Neutrophil (primary cell): Measurements from ENCODE around the gene ZNF778.

Experiments used
- H3K27ac ChIP-seq: fragments of 200-600 bp; sonication (generic); 2 replicates; pipeline ENCODE4 v1.5.1; 2016; ENCODE audit warnings: mild to moderate bottlenecking, moderate library complexity
- H3K27me3 ChIP-seq: fragments of 200-600 bp; sonication (generic); 2 replicates; pipeline ENCODE4 v1.6.0; 2016; ENCODE audit warnings: mild to moderate bottlenecking
- H3K36me3 ChIP-seq: fragments of 200-600 bp; sonication (generic); 2 replicates; pipeline ENCODE4 v1.5.1; 2017
- H3K4me1 ChIP-seq, 2 experiments: fragments of 200-600 bp in 1 of 2; sonication (generic) in 1 of 2; 1 replicate in 1 of 2; 2 replicates in 1 of 2; pipeline versions ENCODE4 v1.5.1 to v1.6.1; 2013 to 2016; ENCODE audit warnings: low read depth in 1 of 2, low read length in 1 of 2, mild to moderate bottlenecking in 1 of 2, moderate library complexity in 1 of 2; ENCODE audit not compliant: control insufficient read depth in 1 of 2, insufficient read depth in 1 of 2
- H3K4me3 ChIP-seq, 2 experiments: fragments of 200-600 bp in 1 of 2; sonication (generic) in 1 of 2; 1 replicate in 1 of 2; 2 replicates in 1 of 2; pipeline ENCODE4 v1.5.1; 2013 to 2016; ENCODE audit warnings: low read depth in 1 of 2, low read length in 1 of 2, mild to moderate bottlenecking in 1 of 2, moderate library complexity in 1 of 2
- H3K9me3 ChIP-seq: fragments of 200-600 bp; sonication (generic); 2 replicates; pipeline ENCODE4 v1.5.1; 2016
- TF ChIP-seq, protein P1 (sequence below): fragments of 200-600 bp; sonication (generic); IDR thresholded peaks from 2 replicates; pipeline ENCODE4 v1.5.1; 2016; ENCODE audit warnings: antibody characterized with exemption

The ZNF778 gene

DNA sequence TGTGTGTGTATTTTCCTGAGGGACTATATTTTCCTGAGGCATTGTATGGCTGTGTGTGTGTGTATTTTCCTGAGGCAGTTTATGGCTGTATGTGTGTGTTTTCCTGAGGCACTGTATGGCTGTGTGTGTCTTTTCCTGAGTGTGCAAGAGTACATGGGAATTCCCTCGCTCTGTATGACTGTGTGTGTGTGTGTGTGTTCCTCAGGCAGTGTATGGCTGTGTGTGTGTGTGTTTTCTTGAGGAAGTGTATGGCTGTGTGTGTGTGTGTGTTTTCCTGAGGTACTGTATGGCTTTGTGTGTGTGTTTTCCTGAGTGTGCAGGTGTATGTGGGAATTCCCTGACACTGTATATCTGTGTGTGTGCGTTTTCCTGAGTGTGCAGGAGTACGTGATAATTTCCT, 4.1 kb downstream of the ZNF778 start:
- H3K4me3 ChIP-seq, result no peak overlapping the region
- H3K9me3 ChIP-seq, result peaks cover 3% of the 10 kb centered on the region
- H3K36me3 ChIP-seq, result peaks cover 46% of the 10 kb centered on the region
- H3K27me3 ChIP-seq, result no peaks in the 10 kb centered on the region
- TF ChIP-seq, protein P1, sequence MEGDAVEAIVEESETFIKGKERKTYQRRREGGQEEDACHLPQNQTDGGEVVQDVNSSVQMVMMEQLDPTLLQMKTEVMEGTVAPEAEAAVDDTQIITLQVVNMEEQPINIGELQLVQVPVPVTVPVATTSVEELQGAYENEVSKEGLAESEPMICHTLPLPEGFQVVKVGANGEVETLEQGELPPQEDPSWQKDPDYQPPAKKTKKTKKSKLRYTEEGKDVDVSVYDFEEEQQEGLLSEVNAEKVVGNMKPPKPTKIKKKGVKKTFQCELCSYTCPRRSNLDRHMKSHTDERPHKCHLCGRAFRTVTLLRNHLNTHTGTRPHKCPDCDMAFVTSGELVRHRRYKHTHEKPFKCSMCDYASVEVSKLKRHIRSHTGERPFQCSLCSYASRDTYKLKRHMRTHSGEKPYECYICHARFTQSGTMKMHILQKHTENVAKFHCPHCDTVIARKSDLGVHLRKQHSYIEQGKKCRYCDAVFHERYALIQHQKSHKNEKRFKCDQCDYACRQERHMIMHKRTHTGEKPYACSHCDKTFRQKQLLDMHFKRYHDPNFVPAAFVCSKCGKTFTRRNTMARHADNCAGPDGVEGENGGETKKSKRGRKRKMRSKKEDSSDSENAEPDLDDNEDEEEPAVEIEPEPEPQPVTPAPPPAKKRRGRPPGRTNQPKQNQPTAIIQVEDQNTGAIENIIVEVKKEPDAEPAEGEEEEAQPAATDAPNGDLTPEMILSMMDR, result no peak
- no peak overlapping the region for H3K27ac ChIP-seq
- H3K4me1 ChIP-seq, result peaks cover 11 to 13% of the 10 kb centered on the region in 2 experiments

GRCh38 chr16:89222931-89223330, 5.4 kb downstream of the ZNF778 start:
- H3K4me1 ChIP-seq, result peaks cover 5% of the 10 kb centered on the region in 2 experiments
- TF ChIP-seq, protein P1, result no peak
- H3K27me3 ChIP-seq, result no peaks in the 10 kb centered on the region
- H3K36me3 ChIP-seq, result peaks cover 59% of the 10 kb centered on the region
- no peak overlapping the region for H3K27ac ChIP-seq
- peaks cover 16% of the 10 kb centered on the region for H3K9me3 ChIP-seq
- H3K4me3 ChIP-seq, result no peak overlapping the region

- no peaks in the 10 kb centered on the region for H3K27me3 ChIP-seq
- no peaks in the 10 kb centered on the region for H3K4me1 ChIP-seq
- no peak overlapping the region for H3K27ac ChIP-seq
- H3K36me3 ChIP-seq, result peaks cover 59% of the 10 kb centered on the region
- peaks cover 26% of the 10 kb centered on the region for H3K9me3 ChIP-seq
- no peak overlapping the region for H3K4me3 ChIP-seq
- TF ChIP-seq, protein P1, result no peak
Measured at GRCh38 chr16:89224665-89225064, 7.2 kb downstream of the ZNF778 start.

GRCh38 chr16:89230255-89230654, 12.8 kb downstream of the ZNF778 start:
- peaks cover 39% of the 10 kb centered on the region for H3K36me3 ChIP-seq
- peaks cover 17 to 21% of the 10 kb centered on the region in 2 experiments for H3K4me1 ChIP-seq
- H3K27me3 ChIP-seq, result no peaks in the 10 kb centered on the region
- peaks cover 26% of the 10 kb centered on the region for H3K9me3 ChIP-seq
- H3K4me3 ChIP-seq, result no peak overlapping the region
- no peak overlapping the region for H3K27ac ChIP-seq
- TF ChIP-seq, protein P1, result no peak

DNA sequence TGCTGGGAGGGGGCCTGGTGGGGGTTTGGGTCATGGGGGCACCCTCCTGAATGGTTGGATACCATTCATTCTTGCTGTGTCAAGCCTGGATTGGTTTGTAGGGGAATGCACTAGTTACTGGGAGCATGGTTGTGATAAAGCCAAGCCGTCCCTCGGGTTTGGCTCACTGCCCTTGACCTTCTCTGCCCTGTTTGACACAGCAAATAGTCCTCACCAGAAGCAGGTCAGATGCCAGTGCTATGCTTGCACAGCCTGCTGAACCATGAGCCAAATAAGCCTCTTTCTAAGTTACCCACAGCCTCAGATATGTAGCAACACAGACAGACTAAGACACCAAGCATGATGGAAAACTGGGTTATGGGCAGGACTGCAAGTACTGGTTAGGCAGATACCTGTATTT, 14.6 kb downstream of the ZNF778 start:
- H3K4me1 ChIP-seq, result peaks cover 17 to 21% of the 10 kb centered on the region in 2 experiments
- TF ChIP-seq, protein P1, result no peak
- peaks cover 22% of the 10 kb centered on the region for H3K36me3 ChIP-seq
- peaks cover 18% of the 10 kb centered on the region for H3K9me3 ChIP-seq
- H3K4me3 ChIP-seq, result no peak overlapping the region
- H3K27me3 ChIP-seq, result no peaks in the 10 kb centered on the region
- H3K27ac ChIP-seq, result no peak overlapping the region
